ENCODE measurements around the gene FBXW8.
"Not testable (repeated sequence)": the region's sequence is repeated elsewhere in the genome, so short reads cannot be mapped to it uniquely, and the experiment has no call there.

FBXW8 gene

DNA sequence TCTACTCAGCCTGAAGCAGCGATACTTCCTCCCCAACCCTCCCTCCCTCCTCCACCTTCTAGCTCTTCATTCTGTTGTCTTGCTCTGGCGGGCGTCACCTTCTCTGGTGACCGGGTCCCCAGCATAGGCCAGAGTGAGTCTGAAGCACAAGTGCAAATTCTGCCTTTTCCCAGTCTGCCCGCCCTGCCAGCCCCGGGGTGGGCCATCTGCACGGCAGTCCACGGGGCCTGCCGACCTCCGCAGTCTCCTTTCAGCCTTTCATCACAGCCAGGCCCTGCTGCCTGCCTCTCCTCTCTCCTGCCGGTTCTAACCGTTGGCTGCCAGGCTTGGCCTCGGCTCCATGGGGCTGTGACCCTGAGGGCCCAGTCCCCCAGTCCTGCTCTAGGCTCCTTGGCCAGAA, 129.7 kb downstream of the FBXW8 start:
- DNase-seq, result peak in 1 of 14 donors; percentile 4

- DNase-seq, result no peak
These were observed 131.0 kb downstream of the FBXW8 start for GRCh38 chr12:117041798-117042170.

GRCh38 chr12:117042171-117042842, 131.6 kb downstream of the FBXW8 start:
- DNase-seq, result no peak

DNA sequence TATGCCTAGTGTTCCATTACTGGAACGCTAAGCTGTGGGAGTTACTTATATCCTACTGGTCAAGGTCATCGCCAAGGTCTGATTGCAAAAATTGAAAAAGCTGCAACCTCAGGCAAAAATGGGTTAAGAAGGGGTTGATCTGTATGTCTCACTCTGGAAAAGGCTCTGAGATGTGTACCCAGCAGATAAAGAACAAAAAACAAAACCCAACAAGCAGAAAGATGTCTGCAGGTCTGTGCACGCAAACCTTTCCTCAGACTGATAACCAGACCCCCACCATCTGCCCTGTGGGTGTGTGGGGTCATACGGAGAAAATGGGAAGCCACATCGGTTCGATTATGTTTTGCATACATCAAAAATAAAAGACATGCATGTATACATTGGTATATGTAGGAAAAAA, 132.1 kb downstream of the FBXW8 start:
- no peak for DNase-seq

DNA sequence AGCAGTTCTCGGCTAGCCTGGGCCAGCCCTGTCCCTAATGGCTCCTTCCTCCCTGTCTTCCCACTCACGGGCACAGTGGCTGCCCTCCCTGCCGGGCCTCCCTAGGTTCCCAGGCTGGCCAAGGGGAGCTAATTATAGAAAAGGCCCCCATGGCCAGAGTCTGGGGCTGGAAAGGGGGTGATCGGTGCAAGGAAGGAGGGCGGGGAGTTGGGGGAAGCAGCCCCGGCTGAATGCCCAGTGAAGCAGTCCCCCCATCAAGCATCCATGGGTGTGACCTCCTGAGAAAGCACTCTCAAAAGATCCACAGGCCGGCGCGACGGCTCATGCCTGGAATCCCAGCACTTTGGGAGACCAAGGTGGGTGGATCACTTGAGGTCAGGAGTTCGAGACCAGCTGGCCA, 133.6 kb downstream of the FBXW8 start:
- DNase-seq, result no peak

DNA sequence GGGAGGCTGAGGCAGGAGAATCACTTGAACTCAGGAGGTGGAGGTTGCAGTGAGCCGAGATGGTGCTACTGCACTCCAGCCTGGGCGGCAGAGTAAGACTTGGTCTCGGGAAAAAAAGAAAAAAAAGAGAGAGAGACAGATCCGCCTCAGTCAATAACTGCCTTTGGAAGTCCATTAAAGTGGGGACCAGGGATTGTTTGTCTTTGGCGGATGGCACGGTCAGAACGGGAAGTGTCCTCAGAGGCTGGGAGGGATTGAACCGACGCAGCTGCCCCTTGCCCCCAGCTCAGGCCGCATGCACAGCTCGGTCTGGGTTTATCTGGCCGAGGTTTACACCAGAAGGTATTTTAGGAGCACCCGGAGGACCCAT, 134.0 kb downstream of the FBXW8 start:
- DNase-seq, result no peak

- DNase-seq, result peak in 7 of 14 donors; percentile 12 to 65 (median 33)
These were observed 134.6 kb downstream of the FBXW8 start for GRCh38 chr12:117045160-117046010.

- DNase-seq, result no peak
These were observed 135.2 kb downstream of the FBXW8 start for GRCh38 chr12:117046011-117046369.

DNA sequence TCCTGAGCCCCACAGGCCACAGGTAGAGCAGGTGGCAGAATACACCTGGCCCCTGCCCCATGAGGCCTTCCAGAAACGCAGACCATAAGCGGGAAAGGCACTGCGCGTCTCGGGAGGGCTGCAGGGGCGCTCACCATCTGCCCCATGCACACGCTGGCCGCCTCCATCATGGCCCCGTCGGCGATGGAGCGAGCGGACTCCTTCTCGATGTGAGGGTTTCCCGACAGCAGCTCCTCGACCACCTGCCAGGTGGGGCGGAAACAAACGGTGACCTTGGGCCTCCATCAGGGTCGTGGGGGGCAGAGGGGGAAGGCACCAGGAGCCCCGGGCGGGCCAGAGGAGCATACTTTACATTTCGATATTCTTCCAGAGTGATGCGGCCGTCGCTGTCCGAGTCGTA, 135.7 kb downstream of the FBXW8 start:
- DNase-seq, result no peak

DNA sequence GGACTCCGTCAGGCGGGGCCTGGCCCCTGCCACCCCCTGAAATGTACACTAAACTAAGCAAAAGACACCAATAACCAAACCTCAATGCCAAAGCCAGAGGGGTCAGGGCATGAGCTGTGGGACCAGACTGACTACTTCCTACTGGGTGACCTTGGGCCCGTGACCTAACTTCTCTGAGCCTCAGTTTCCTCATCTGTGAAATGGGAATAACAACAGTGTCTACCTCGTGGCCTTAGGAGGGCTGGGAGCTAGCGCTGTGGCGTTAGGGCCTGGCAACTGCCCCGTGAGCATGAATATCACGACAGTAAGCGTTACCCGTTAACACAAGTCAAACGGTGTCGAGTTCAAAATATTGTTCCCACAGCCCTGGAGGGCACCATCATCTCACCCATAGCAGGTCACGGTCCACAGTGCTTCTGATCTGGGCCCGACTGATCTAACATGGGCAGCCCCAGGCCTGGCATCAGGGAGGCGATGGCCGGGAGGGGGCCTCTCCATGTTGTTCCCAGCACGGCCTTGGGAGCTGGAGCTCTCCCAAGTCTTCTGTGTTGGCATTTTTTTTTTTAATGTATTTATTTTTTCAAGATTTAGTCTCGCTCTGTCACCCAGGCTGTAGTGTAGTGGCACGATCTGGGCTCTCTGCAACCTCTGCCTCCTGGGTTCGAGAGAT, 136.2 kb downstream of the FBXW8 start:
- DNase-seq, result no peak

DNA sequence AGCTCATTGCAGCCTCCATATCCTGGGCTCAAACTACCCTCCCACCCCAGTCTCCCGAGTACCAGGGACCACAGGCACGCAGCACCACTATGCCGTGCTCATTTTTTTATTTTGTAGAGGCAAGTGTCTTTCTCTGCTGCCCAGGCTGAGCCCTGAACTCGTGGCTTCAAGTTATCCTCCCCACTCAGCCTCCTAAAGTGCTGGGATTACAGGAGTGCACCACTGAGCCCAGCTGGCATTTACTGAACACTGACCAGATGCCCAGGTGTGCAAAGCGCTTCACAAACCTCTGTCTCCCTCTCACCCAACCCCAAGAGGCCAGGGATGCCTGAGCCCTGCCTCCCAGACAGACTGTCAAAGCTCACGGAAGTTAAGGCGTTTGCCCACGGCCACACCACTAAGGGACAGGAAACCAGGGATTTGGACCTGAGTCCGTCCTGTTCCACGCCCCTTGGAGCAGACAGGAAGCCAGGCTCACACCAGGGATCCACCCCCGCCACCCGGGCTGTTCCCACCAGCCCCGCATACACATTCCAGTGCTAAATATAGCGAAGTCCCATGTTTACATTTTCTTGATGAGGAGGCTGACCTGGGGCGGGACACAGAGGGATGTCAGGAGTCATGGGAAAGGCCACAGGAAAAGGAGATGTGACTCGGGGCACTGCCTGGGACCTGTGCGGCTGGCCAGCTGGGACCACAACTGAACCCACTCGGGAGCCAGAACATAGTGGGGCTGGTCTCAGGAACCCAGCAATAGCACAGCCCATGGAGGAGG, 137.2 kb downstream of the FBXW8 start:
- no peak for DNase-seq

DNA sequence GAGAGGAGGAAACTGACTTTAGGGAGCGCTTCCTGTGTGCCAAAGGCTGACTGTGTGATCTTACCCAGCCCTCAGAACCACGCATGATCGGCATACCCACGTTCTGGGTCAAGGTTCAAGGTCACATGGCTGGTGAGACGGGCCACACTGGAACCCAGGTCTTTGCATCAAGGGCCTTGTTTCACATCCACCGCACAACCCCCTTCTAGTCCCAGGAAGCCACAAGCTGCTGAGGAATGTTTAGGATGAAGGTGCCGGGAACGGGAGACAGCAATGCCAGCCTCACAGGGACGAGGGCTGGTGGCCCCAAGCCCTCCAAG, 137.8 kb downstream of the FBXW8 start:
- DNase-seq, result no peak

DNA sequence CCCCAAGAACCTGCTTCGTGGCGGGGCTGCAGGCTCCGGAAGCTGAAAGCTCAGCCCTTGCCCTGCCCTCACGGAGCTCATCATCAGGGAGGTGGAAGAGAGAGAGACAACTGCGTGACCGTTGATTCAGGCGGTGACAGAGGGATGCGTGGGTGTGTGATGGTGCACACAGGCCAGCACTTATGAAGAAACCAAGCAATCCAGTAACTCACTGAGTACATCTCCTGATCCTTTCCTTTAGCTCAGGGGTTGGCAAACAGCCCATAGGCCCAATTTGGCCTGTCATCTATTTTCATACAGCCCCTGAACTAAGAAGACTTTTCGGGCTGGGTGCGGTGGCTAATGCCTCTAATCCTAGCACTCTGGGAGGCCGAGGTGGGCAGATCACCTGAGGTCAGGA, 138.5 kb downstream of the FBXW8 start:
- no peak for DNase-seq

GRCh38 chr12:117050060-117050459, 139.3 kb downstream of the FBXW8 start:
- DNase-seq, result no peak

GRCh38 chr12:117051380-117051779, 140.6 kb downstream of the FBXW8 start:
- no peak for DNase-seq

GRCh38 chr12:117052386-117053049, 141.8 kb downstream of the FBXW8 start:
- DNase-seq, result no peak

DNA sequence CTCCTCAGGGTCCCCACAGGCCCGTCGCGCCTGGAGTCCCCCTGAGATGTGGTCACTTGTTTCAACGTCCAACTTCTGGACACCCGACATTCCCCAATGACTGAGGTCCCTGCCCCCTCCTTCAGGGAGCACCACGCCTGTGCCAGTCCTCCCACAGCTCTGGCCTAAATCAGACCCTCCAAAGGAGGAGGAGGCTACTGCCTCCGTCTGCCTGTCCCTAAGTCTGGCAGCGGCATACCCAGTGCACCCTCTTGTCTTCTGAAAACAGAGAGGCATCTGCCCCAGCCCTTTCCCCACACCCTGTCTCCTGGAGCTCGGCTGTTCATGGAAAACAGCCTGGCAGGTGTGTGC, 142.3 kb downstream of the FBXW8 start:
- no peak for DNase-seq

GRCh38 chr12:117053597-117054201, 142.9 kb downstream of the FBXW8 start:
- no peak for DNase-seq

DNA sequence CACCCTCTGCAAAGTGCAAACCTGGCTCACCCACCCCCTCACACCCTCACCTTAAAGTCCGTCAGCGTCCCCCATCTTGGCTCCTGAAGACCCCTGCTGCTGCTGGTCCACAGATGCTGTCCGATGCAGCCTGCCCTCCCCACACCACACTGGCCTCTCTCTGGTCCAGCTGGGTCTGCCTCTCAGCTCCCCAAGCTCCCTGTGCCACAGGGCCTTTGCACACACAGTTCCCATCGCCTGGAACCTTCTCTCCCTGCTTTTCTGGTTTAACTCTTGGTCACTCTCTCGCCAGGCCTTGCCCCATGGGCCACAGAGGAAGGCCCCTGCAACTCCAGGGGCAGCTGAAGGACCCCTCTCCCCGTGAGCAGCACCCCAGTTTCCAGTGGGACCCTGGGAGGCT, 143.5 kb downstream of the FBXW8 start:
- DNase-seq, result no peak

DNA sequence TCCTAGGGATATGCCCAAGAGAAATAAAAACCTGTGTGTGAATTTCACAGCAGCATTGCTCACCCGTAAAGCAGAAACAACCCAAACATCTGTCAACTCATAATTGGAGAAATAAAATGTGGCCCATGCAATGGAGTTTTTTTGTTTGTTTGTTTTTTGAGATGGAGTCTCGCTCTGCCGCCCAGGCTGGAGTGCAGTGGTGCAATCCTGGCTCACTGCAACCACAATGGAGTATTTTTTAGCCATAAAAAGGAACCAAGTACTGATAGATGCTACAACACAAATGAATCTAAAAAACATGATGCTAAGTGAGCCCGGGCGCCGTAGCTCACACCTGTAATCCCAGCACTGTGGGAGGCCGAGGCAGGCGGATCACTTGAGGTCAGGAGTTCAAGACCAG, 146.9 kb downstream of the FBXW8 start:
- DNase-seq, result not testable (repeated sequence)

DNA sequence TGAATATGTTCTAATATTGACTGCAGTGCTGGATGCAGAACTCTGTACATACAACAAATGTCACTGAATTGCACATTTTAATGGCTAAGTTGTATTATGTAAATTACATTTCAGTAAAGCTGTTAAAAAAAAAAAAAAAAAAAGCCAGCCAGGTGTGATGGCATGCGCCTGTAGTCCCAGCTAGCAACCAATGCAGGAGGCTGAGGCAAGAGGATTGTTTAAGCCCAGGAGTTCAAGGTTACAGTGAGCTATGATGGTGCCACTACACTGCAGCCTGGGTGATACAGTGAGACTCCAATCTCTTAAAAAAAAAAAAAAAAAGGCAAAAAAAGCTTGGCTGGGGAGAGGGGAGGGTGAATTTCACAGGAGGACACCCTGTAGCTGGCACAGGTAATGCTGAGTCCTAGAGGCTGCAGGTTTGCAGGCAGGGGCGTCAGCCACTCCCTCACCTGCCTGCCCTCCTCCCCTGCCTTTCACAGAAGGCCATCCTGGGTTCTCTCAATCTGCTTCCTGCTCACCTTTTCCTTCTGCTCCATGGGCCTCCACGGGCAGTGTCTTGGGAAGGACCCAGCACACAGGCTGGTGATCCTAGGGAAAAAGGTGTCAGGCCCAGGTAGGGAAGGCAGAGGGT, 147.8 kb downstream of the FBXW8 start:
- no peak for DNase-seq

- peak in 2 of 14 donors; percentile 8 to 56 for DNase-seq
These were observed 148.4 kb downstream of the FBXW8 start for GRCh38 chr12:117059156-117059555.
